Uterus (tissue), 2 donors: Measurements from ENCODE around the gene BBX.

ENCODE experiments used
- POLR2A ChIP-seq, 2 donors: fragments of 450-650 bp; IDR thresholded peaks; one replicate each; pipeline ENCODE4 v1.6.1; 2016; ENCODE audit warnings: antibody characterized with exemption in 2 of 2, mild to moderate bottlenecking in 1 of 2, moderate library complexity in 1 of 2
- TF ChIP-seq, protein P1 (sequence below), 4 experiments: fragments of 200-600 bp in 2 of 4; fragments of 450-650 bp in 2 of 4; sonication (generic) in 2 of 4; IDR thresholded peaks; one replicate each; pipeline ENCODE4 v1.5.1; 2016 to 2019; ENCODE audit warnings: antibody characterized with exemption in 4 of 4, mild to moderate bottlenecking in 2 of 4, moderate library complexity in 1 of 4

DNA sequence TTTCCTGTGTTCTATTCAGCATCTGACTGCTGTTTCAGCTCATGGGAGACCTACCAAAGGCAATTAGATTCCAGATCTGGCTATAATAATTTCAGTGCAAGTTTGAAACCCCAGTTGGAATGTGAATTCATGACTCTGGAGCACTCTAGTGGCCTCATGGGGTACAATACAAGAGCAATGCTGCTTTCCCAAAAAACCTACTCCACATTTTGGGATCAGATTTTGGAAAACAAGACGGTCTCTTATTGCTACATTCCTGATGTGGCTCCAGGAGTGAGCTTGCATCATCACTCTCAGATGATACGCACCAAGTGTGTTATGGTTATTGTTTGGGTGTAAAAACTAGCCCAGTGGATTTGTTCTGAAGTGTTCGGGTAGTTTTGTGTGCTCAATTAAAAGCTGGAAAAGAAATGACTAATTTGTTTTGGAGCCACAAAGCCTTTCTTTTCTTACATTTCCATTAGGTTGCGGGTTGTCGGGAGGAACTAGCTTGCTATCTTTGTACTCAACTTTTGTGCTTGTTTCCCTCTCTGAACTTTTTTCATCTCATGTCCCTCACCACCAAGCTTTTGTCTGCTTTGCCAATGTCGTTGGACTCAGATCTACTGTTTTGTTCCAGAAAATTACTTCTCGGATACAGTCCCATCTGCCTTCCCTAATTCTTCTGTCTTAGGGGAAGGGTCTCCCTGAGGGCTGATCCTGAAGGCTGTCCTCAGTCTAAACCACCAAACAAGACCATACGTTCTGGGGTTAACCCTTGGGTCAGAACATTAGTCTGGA is 272.1 kb downstream of the BBX start:
- TF ChIP-seq, protein P1, sequence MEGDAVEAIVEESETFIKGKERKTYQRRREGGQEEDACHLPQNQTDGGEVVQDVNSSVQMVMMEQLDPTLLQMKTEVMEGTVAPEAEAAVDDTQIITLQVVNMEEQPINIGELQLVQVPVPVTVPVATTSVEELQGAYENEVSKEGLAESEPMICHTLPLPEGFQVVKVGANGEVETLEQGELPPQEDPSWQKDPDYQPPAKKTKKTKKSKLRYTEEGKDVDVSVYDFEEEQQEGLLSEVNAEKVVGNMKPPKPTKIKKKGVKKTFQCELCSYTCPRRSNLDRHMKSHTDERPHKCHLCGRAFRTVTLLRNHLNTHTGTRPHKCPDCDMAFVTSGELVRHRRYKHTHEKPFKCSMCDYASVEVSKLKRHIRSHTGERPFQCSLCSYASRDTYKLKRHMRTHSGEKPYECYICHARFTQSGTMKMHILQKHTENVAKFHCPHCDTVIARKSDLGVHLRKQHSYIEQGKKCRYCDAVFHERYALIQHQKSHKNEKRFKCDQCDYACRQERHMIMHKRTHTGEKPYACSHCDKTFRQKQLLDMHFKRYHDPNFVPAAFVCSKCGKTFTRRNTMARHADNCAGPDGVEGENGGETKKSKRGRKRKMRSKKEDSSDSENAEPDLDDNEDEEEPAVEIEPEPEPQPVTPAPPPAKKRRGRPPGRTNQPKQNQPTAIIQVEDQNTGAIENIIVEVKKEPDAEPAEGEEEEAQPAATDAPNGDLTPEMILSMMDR (IDR thresholded peaks at IDR 0.05), result peak in 2 of 4 experiments; percentile 16 to 17
- TF ChIP-seq POLR2A (IDR thresholded peaks at IDR 0.05), result no peak
